HCT116 (cell line): ENCODE results near the gene TAF8.

Source experiments
- CTCF ChIP-seq, 3 experiments: fragments of 200-600 bp in 1 of 3; sonication (generic) in 1 of 3; IDR thresholded peaks in 2 of 3; conservative IDR thresholded peaks in 1 of 3; 2 replicates each; pipeline ENCODE4 v1.5.1; 2012 to 2017; ENCODE audit warnings: low read depth in 2 of 3, low read length in 2 of 3, antibody characterized with exemption in 1 of 3, borderline replicate concordance in 1 of 3, control low read depth in 1 of 3, mild to moderate bottlenecking in 1 of 3, mixed read lengths in 1 of 3, mixed run types in 1 of 3, moderate library complexity in 1 of 3; ENCODE audit not compliant: insufficient read depth in 1 of 3
- EGR1 ChIP-seq: IDR thresholded peaks from 2 replicates; pipeline ENCODE4 v1.6.1; 2012; ENCODE audit warnings: low read depth
- EZH2phosphoT487 ChIP-seq: fragments of 200-600 bp; IDR thresholded peaks from 2 replicates; pipeline ENCODE4 v1.6.1; 2018; ENCODE audit warnings: antibody characterized with exemption, borderline replicate concordance
- SIN3A ChIP-seq: IDR thresholded peaks from 2 replicates; pipeline ENCODE4 v1.6.1; 2012; ENCODE audit warnings: low read depth
- SRF ChIP-seq: IDR thresholded peaks from 2 replicates; pipeline ENCODE4 v1.6.1; 2012; ENCODE audit warnings: low read depth

GRCh38 chr6:42101186-42101657, 50.9 kb downstream of the TAF8 start:
- TF ChIP-seq CTCF (IDR thresholded peaks at IDR 0.05 in 2 of 3, conservative IDR thresholded peaks at IDR 0.05 in 1 of 3; ENCODE audit: borderline replicate concordance in 1 of 3, insufficient read depth in 1 of 3, low read depth in 2 of 3, low read length in 2 of 3) (no peak), SRF (no peak), EGR1 (no peak), SIN3A (no peak), EZH2phosphoT487 (no peak)
